HEK293T (cell line): Measurements from ENCODE around the gene TRA2A.

Experiments used
- CTCF ChIA-PET: fragments of 350-600 bp; formaldehyde crosslinking; extraction: SDS; loops from one replicate; lab custom pipeline; 2021; ENCODE audit warnings: antibody characterized with exemption, inconsistent platforms; lab: Yijun Ruan, JAX
- POLR2A ChIA-PET: fragments of 350-600 bp; formaldehyde crosslinking; extraction: SDS; loops from one replicate; lab custom pipeline; 2020; ENCODE audit warnings: antibody characterized with exemption, inconsistent platforms; lab: Yijun Ruan, JAX
- DNase-seq: peaks from one replicate; pipeline ENCODE4 v3.0.0; 2012; ENCODE audit warnings: mixed read lengths; ENCODE audit errors: extremely low spot score
- ARNT ChIP-seq: fragments of 450-650 bp; IDR thresholded peaks from 2 replicates; pipeline ENCODE4 v1.6.1; 2017; ENCODE audit warnings: mild to moderate bottlenecking
- BHLHE40 ChIP-seq: fragments of 450-650 bp; IDR thresholded peaks from 2 replicates; pipeline ENCODE4 v1.6.1; 2016; ENCODE audit warnings: mild to moderate bottlenecking, moderate library complexity, borderline replicate concordance
- CTBP1 ChIP-seq: fragments of 450-650 bp; IDR thresholded peaks from 2 replicates; pipeline ENCODE4 v1.6.1; 2016; ENCODE audit warnings: borderline replicate concordance
- ELF4 ChIP-seq: fragments of 450-650 bp; IDR thresholded peaks from 2 replicates; pipeline ENCODE4 v1.6.1; 2017; ENCODE audit warnings: antibody characterized with exemption
- FOXA1 ChIP-seq: fragments of 450-650 bp; IDR thresholded peaks from 2 replicates; pipeline ENCODE4 v1.6.1; 2016; ENCODE audit warnings: mild to moderate bottlenecking
- FOXK2 ChIP-seq: fragments of 450-650 bp; IDR thresholded peaks from 2 replicates; pipeline ENCODE4 v1.6.1; 2016; ENCODE audit warnings: mild to moderate bottlenecking
- FOXM1 ChIP-seq: fragments of 450-650 bp; IDR thresholded peaks from 2 replicates; pipeline ENCODE4 v1.6.1; 2017; ENCODE audit warnings: mild to moderate bottlenecking, borderline replicate concordance
- HDGF ChIP-seq: fragments of 450-650 bp; IDR thresholded peaks from 2 replicates; pipeline ENCODE4 v1.6.1; 2017; ENCODE audit warnings: antibody characterized with exemption, borderline replicate concordance
- L3MBTL2 ChIP-seq: fragments of 450-650 bp; conservative IDR thresholded peaks from 2 replicates; pipeline ENCODE4 v1.6.1; 2016; ENCODE audit warnings: mild to moderate bottlenecking
- LEF1 ChIP-seq: fragments of 450-650 bp; IDR thresholded peaks from 2 replicates; pipeline ENCODE4 v1.6.1; 2017; ENCODE audit warnings: mild to moderate bottlenecking, borderline replicate concordance
- NFRKB ChIP-seq: fragments of 450-650 bp; IDR thresholded peaks from 2 replicates; pipeline ENCODE4 v1.6.1; 2016; ENCODE audit warnings: mild to moderate bottlenecking, moderate library complexity
- PKNOX1 ChIP-seq: fragments of 450-650 bp; IDR thresholded peaks from 2 replicates; pipeline ENCODE4 v1.6.1; 2016
- SP1 ChIP-seq: fragments of 450-650 bp; IDR thresholded peaks from 2 replicates; pipeline ENCODE4 v1.6.1; 2017
- SUZ12 ChIP-seq: fragments of 450-650 bp; IDR thresholded peaks from 2 replicates; pipeline ENCODE4 v1.6.1; 2016; ENCODE audit warnings: mild to moderate bottlenecking
- TARDBP ChIP-seq: fragments of 450-650 bp; IDR thresholded peaks from 2 replicates; pipeline ENCODE4 v1.6.1; 2016
- ZNF384 ChIP-seq: fragments of 450-650 bp; IDR thresholded peaks from 2 replicates; pipeline ENCODE4 v1.6.1; 2016

Gene TRA2A

DNA sequence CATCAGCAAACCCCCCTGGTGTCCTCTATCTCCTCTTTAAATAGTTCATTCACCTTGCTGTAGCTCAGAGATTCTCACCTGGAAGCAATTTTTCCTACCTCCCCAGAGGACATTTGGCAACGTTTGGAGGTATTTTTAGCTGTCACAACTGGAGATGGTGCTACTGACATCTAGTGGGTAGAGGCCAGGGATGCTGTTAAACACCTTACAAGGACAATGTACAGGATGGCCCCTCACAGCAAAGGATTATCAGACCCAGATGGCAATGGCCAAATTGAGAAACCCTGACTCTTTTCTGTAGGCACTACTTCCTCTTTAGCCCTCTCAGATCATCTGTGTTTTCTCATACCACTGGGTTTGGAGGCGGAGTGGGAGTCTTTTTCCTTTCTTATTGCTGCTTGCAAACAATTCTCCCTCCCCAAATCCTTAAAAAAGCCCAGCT lies 13.2 kb upstream of the TRA2A start:
- no peak for DNase-seq
- TF ChIP-seq ARNT (no peak), SUZ12 (no peak), HDGF (no peak), ZNF384 (no peak), LEF1 (no peak), TARDBP (no peak), BHLHE40 (no peak), ELF4 (no peak), SP1 (no peak), FOXK2 (no peak), FOXA1 (no peak), FOXM1 (no peak), NFRKB (no peak), CTBP1 (no peak), PKNOX1 (no peak), L3MBTL2 (no peak)
- ChIA-PET CTCF (interaction anchor here (0.5 kb wide), 1 partner anchor 29 kb away, joined by 3 read pairs; no protein-coding TSS in a partner anchor), POLR2A (no interaction called here)

- POLR2A ChIA-PET, result no interaction called here
- CTCF ChIA-PET, result no interaction called here
- DNase-seq, result no peak
- no peak for TF ChIP-seq FOXA1
- no peak for TF ChIP-seq LEF1
- no peak for TF ChIP-seq L3MBTL2
- no peak for TF ChIP-seq PKNOX1
- no peak for TF ChIP-seq ZNF384
Observed at GRCh38 chr7:23542752-23543151, 11.0 kb upstream of the TRA2A start.

- POLR2A ChIA-PET, result interaction anchor here (1.3 kb wide), 1 partner anchor 9 kb away, joined by 3 read pairs; no protein-coding TSS in a partner anchor
- no peak for DNase-seq
- CTCF ChIA-PET, result no interaction called here
- TF ChIP-seq SUZ12 (no peak), SP1 (no peak), ARNT (no peak), FOXK2 (no peak), NFRKB (no peak), CTBP1 (no peak), TARDBP (no peak), LEF1 (no peak), ZNF384 (no peak), HDGF (no peak), ELF4 (no peak), PKNOX1 (no peak), BHLHE40 (no peak), FOXM1 (no peak), FOXA1 (no peak), L3MBTL2 (no peak)
Observed at GRCh38 chr7:23539494-23539907, 7.7 kb upstream of the TRA2A start.

- DNase-seq, result no peak
- POLR2A ChIA-PET, result interaction anchor here (0.8 kb wide), 1 partner anchor 10 kb away, joined by 3 read pairs; no protein-coding TSS in a partner anchor
- CTCF ChIA-PET, result no interaction called here
- TF ChIP-seq NFRKB (no peak), ARNT (no peak)
Observed at GRCh38 chr7:23538301-23538700, 6.5 kb upstream of the TRA2A start.

GRCh38 chr7:23533238-23533604 lies 1.4 kb upstream of the TRA2A start:
- CTCF ChIA-PET, result interaction anchor here (0.6 kb wide), 1 partner anchor 50 kb away, joined by 11 read pairs; no protein-coding TSS in a partner anchor
- no peak for TF ChIP-seq ARNT
- no peak for TF ChIP-seq L3MBTL2
- TF ChIP-seq FOXK2, result no peak
- TF ChIP-seq SUZ12, result no peak
- no peak; the same call in 1 of the 2 replicates for TF ChIP-seq ZNF384
- TF ChIP-seq BHLHE40, result no peak
- no peak for TF ChIP-seq FOXA1
- no peak for TF ChIP-seq NFRKB
- no peak for TF ChIP-seq SP1
- no peak for TF ChIP-seq HDGF
- no peak for TF ChIP-seq PKNOX1
- POLR2A ChIA-PET, result no interaction called here

More at GRCh38 chr7:23533238-23533604, 1.4 kb upstream of the TRA2A start:
- no peak for DNase-seq
